GM06990 (cell line): ENCODE data around the gene FYN.

Experiments
- DNase-seq: peaks from one replicate; pipeline ENCODE4 v3.0.0-alpha.2; 2011; ENCODE audit not compliant: insufficient read length; ENCODE audit errors: extremely low read depth
- H3K27me3 ChIP-seq: replicated peaks from 2 replicates; pipeline ENCODE4 v1.6.0; 2011; ENCODE audit warnings: low read length; ENCODE audit not compliant: control insufficient read depth, insufficient read depth
- H3K36me3 ChIP-seq: 2 replicates; pipeline ENCODE4 v1.5.1; 2011; ENCODE audit warnings: low read length; ENCODE audit not compliant: control insufficient read depth, insufficient read depth
- H3K4me3 ChIP-seq: replicated peaks from 2 replicates; pipeline ENCODE4 v1.5.1; 2011; ENCODE audit warnings: low read depth, mild to moderate bottlenecking, control low read depth, low read length
- CTCF ChIP-seq: IDR thresholded peaks from 2 replicates; pipeline ENCODE4 v1.5.1; 2011; ENCODE audit warnings: low read length, control low read depth, mild to moderate bottlenecking, inconsistent platforms; ENCODE audit not compliant: insufficient read depth, poor library complexity, severe bottlenecking

FYN gene

GRCh38 chr6:111841822-111842221, 31.4 kb downstream of the FYN start:
- no peaks in the 10 kb centered on the region for H3K27me3 ChIP-seq
- peak; percentile 28 for DNase-seq
- TF ChIP-seq CTCF: no peak
- H3K36me3 ChIP-seq: no peaks in the 10 kb centered on the region
- H3K4me3 ChIP-seq: no peak overlapping the region

- Histone ChIP-seq H3K4me3 (no peak overlapping the region), H3K27me3 (no peaks in the 10 kb centered on the region), H3K36me3 (no peaks in the 10 kb centered on the region)
- TF ChIP-seq CTCF: no peak
- DNase-seq: no peak
Observed at GRCh38 chr6:111840803-111841202, 32.4 kb downstream of the FYN start.

GRCh38 chr6:111838749-111839484, 34.3 kb downstream of the FYN start:
- no peak overlapping the region for H3K4me3 ChIP-seq
- TF ChIP-seq CTCF: no peak
- no peak for DNase-seq
- no peaks in the 10 kb centered on the region for H3K27me3 ChIP-seq
- no peaks in the 10 kb centered on the region for H3K36me3 ChIP-seq

- TF ChIP-seq CTCF: no peak
- Histone ChIP-seq H3K27me3 (no peaks in the 10 kb centered on the region), H3K4me3 (no peak overlapping the region), H3K36me3 (no peaks in the 10 kb centered on the region)
- peak; percentile 33 for DNase-seq
Observed at GRCh38 chr6:111837641-111838500, 35.4 kb downstream of the FYN start.

GRCh38 chr6:111837007-111837406, 36.2 kb downstream of the FYN start:
- Histone ChIP-seq H3K27me3 (no peaks in the 10 kb centered on the region), H3K4me3 (no peak overlapping the region), H3K36me3 (no peaks in the 10 kb centered on the region)
- DNase-seq: no peak
- no peak for TF ChIP-seq CTCF
